Inferior parietal cortex (tissue), 1 donor: ENCODE data around the gene AKR1C4.

Experiments used
- DNase-seq: peaks from one replicate; pipeline ENCODE4 v3.0.0-alpha.2; 2016; ENCODE audit errors: extremely low spot score

Gene AKR1C4

GRCh38 chr10:5266351-5266750 lies 69.7 kb downstream of the AKR1C4 start:
- DNase-seq = no peak

DNA sequence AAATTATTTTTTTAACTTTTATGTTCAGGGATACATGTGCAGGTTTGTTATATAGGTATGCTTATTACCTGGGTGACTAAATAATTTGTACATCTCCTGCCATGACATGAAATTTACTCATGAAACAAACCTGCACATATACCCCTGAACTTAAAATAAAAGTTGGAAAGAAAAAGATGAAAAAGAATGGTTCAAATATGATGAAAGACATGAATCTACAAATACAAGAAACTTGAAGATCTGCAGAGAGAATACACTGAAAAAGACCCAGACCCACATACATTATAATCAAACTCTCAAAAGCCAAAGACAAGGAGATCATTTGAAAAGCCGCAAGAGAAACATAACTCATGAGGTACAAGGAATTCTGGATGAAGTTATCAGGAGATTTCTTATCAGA lies 70.2 kb downstream of the AKR1C4 start:
- DNase-seq = no peak

DNA sequence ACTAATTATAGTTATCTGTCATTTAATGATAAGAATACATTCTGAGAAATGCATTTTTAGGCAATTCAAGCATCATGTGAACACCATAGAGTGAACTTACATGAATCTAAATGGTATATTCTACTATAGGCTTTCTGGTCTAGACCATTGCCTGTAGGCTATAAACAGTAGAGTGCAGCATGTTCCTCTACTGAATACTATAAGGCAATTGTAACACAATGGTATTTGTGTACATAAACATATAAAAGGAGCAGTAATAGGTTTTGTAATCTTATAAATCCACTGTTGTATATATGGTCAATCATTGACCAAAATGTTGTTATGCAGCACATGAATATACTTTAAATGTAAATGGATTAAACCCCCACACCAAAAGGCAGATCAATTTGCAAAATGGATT lies 71.6 kb downstream of the AKR1C4 start:
- DNase-seq = no peak
